ENCODE measurements around the gene CPD. TPM values are rescaled to one million over a fixed set of nuclear protein-coding genes. Genes with fewer than 3 reads are reported as not detected.

Gene CPD
- total and polyA plus RNA-seq, 2 of the 13 experiments (the other 11 are each of a cell fraction or from before 2014, with no cell fraction given) = 46.1 to 72.3 TPM

GRCh38 chr17:30378825-30379302, at the start of gene CPD (continued):
- TF ChIP-seq ELK4 (CRISPR knock-in tag; IDR thresholded peaks at IDR 0.05; ENCODE audit: borderline replicate concordance) = no peak
- no peak for TF ChIP-seq ZNF549 (CRISPR knock-in tag; IDR thresholded peaks at IDR 0.05)
- TF ChIP-seq, protein P1, sequence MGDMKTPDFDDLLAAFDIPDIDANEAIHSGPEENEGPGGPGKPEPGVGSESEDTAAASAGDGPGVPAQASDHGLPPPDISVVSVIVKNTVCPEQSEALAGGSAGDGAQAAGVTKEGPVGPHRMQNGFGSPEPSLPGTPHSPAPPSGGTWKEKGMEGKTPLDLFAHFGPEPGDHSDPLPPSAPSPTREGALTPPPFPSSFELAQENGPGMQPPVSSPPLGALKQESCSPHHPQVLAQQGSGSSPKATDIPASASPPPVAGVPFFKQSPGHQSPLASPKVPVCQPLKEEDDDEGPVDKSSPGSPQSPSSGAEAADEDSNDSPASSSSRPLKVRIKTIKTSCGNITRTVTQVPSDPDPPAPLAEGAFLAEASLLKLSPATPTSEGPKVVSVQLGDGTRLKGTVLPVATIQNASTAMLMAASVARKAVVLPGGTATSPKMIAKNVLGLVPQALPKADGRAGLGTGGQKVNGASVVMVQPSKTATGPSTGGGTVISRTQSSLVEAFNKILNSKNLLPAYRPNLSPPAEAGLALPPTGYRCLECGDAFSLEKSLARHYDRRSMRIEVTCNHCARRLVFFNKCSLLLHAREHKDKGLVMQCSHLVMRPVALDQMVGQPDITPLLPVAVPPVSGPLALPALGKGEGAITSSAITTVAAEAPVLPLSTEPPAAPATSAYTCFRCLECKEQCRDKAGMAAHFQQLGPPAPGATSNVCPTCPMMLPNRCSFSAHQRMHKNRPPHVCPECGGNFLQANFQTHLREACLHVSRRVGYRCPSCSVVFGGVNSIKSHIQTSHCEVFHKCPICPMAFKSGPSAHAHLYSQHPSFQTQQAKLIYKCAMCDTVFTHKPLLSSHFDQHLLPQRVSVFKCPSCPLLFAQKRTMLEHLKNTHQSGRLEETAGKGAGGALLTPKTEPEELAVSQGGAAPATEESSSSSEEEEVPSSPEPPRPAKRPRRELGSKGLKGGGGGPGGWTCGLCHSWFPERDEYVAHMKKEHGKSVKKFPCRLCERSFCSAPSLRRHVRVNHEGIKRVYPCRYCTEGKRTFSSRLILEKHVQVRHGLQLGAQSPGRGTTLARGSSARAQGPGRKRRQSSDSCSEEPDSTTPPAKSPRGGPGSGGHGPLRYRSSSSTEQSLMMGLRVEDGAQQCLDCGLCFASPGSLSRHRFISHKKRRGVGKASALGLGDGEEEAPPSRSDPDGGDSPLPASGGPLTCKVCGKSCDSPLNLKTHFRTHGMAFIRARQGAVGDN (CRISPR knock-in tag; IDR thresholded peaks at IDR 0.05) = peak; percentile 73
- no peak for TF ChIP-seq HOXA7 (CRISPR knock-in tag; IDR thresholded peaks at IDR 0.05)
- TF ChIP-seq, protein P2, sequence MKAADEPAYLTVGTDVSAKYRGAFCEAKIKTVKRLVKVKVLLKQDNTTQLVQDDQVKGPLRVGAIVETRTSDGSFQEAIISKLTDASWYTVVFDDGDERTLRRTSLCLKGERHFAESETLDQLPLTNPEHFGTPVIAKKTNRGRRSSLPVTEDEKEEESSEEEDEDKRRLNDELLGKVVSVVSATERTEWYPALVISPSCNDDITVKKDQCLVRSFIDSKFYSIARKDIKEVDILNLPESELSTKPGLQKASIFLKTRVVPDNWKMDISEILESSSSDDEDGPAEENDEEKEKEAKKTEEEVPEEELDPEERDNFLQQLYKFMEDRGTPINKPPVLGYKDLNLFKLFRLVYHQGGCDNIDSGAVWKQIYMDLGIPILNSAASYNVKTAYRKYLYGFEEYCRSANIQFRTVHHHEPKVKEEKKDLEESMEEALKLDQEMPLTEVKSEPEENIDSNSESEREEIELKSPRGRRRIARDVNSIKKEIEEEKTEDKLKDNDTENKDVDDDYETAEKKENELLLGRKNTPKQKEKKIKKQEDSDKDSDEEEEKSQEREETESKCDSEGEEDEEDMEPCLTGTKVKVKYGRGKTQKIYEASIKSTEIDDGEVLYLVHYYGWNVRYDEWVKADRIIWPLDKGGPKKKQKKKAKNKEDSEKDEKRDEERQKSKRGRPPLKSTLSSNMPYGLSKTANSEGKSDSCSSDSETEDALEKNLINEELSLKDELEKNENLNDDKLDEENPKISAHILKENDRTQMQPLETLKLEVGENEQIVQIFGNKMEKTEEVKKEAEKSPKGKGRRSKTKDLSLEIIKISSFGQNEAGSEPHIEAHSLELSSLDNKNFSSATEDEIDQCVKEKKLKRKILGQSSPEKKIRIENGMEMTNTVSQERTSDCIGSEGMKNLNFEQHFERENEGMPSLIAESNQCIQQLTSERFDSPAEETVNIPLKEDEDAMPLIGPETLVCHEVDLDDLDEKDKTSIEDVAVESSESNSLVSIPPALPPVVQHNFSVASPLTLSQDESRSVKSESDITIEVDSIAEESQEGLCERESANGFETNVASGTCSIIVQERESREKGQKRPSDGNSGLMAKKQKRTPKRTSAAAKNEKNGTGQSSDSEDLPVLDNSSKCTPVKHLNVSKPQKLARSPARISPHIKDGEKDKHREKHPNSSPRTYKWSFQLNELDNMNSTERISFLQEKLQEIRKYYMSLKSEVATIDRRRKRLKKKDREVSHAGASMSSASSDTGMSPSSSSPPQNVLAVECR (CRISPR knock-in tag; IDR thresholded peaks at IDR 0.05; ENCODE audit: borderline replicate concordance) = peak; percentile 84; the same call in 1 of the 2 replicates
- peak; percentile 83 for TF ChIP-seq NFYB (CRISPR knock-in tag; IDR thresholded peaks at IDR 0.05)
- TF ChIP-seq, protein P3, sequence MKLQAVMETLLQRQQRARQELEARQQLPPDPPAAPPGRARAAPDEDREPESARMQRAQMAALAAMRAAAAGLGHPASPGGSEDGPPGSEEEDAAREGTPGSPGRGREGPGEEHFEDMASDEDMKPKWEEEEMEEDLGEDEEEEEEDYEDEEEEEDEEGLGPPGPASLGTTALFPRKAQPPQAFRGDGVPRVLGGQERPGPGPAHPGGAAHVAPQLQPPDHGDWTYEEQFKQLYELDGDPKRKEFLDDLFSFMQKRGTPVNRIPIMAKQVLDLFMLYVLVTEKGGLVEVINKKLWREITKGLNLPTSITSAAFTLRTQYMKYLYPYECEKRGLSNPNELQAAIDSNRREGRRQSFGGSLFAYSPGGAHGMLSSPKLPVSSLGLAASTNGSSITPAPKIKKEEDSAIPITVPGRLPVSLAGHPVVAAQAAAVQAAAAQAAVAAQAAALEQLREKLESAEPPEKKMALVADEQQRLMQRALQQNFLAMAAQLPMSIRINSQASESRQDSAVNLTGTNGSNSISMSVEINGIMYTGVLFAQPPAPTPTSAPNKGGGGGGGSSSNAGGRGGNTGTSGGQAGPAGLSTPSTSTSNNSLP (IDR thresholded peaks at IDR 0.05; ENCODE audit: low read depth, low read length) = no peak
- 0 out of 2 replicates have a peak, but pooled peaks have one; percentile 22 for TF ChIP-seq KDM5A (IDR thresholded peaks at IDR 0.05; ENCODE audit: borderline replicate concordance, low read length)
- TF ChIP-seq NRL (CRISPR knock-in tag; IDR thresholded peaks at IDR 0.05; ENCODE audit: borderline replicate concordance) = no peak
- peak; percentile 57; the same call in 1 of the 2 replicates for TF ChIP-seq POGZ (CRISPR knock-in tag; IDR thresholded peaks at IDR 0.05)
- no peak for TF ChIP-seq ZBTB1 (CRISPR knock-in tag; IDR thresholded peaks at IDR 0.05; ENCODE audit: borderline replicate concordance)
- TF ChIP-seq ZNF570 (CRISPR knock-in tag; IDR thresholded peaks at IDR 0.05; ENCODE audit: borderline replicate concordance) = no peak
- TF ChIP-seq ZNF709 (CRISPR knock-in tag; IDR thresholded peaks at IDR 0.05) = 0 out of 2 replicates have a peak, but pooled peaks have one; percentile 6
- TF ChIP-seq PRDM4 (CRISPR knock-in tag; IDR thresholded peaks at IDR 0.05; ENCODE audit: borderline replicate concordance) = no peak
- no peak for TF ChIP-seq ZNF24 (IDR thresholded peaks at IDR 0.05)
